ENCODE measurements around the gene APOBEC2. TPM values are rescaled to one million over a fixed set of nuclear protein-coding genes. Genes with fewer than 3 reads are reported as not detected.

Gene APOBEC2
- total and polyA plus RNA-seq, 2 of the 13 experiments (the other 11 are each of a cell fraction or from before 2014, with no cell fraction given): 0.09 TPM; not detected in 1

GRCh38 chr6:41042226-41043055, 10.6 kb upstream of the APOBEC2 start, which contains the start of gene TSPO2:
Gene TSPO2, plus strand, starts transcription at chr6:41042467. Its CDS starts 519 bp downstream, at chr6:41042986.
- Histone ChIP-seq H3K4me2 (ENCODE audit: low read depth, low read length) (no peak within 1 kb of the TSS), H3K27ac (ENCODE audit: extremely low read length, insufficient read depth, low read length) (no peak within 1 kb of the TSS), H3K79me2 (ENCODE audit: insufficient read depth, low read length) (no peaks in the 10 kb centered on the region), H3K4me3 (replicated peaks in 1 of 3; ENCODE audit: insufficient read depth in 1 of 3, low read depth in 2 of 3, low read length in 3 of 3) (no peak within 1 kb of the TSS), H3K36me3 (replicated peaks in 1 of 2; ENCODE audit: control insufficient read depth in 1 of 2, insufficient read depth in 2 of 2, low read length in 2 of 2) (no peaks in the 10 kb centered on the region), H4K20me1 (ENCODE audit: insufficient read depth, low read length) (no peaks in the 10 kb centered on the region), H3K9me3 (ENCODE audit: low read length) (no peaks in the 10 kb centered on the region), H2AFZ (ENCODE audit: low read length) (no peak within 1 kb of the TSS), H3K4me1 (ENCODE audit: insufficient read depth, low read length) (peaks cover 80% of the 10 kb centered on the region), H3K27me3 (ENCODE audit: control insufficient read depth in 1 of 2, insufficient read depth in 2 of 2, low read length in 2 of 2) (no peaks in the 10 kb centered on the region), H3K9ac (ENCODE audit: insufficient read depth, low read depth, low read length) (no peak within 1 kb of the TSS)
- 96% methylated on average over 10 of the region's 10 CpGs for WGBS (ENCODE audit: low lambda C conversion rate)
- no peak for FAIRE-seq
- no TSS peak for BruUV-seq (replicated peaks)
- TF ChIP-seq EHMT2 (IDR thresholded peaks at IDR 0.05; ENCODE audit: borderline replicate concordance, low read depth, low read length) (no peak), NFYC (CRISPR knock-in tag; IDR thresholded peaks at IDR 0.05) (no peak), MYNN (CRISPR knock-in tag; IDR thresholded peaks at IDR 0.05; ENCODE audit: low read depth) (no peak)
- TF ChIP-seq, protein P1, sequence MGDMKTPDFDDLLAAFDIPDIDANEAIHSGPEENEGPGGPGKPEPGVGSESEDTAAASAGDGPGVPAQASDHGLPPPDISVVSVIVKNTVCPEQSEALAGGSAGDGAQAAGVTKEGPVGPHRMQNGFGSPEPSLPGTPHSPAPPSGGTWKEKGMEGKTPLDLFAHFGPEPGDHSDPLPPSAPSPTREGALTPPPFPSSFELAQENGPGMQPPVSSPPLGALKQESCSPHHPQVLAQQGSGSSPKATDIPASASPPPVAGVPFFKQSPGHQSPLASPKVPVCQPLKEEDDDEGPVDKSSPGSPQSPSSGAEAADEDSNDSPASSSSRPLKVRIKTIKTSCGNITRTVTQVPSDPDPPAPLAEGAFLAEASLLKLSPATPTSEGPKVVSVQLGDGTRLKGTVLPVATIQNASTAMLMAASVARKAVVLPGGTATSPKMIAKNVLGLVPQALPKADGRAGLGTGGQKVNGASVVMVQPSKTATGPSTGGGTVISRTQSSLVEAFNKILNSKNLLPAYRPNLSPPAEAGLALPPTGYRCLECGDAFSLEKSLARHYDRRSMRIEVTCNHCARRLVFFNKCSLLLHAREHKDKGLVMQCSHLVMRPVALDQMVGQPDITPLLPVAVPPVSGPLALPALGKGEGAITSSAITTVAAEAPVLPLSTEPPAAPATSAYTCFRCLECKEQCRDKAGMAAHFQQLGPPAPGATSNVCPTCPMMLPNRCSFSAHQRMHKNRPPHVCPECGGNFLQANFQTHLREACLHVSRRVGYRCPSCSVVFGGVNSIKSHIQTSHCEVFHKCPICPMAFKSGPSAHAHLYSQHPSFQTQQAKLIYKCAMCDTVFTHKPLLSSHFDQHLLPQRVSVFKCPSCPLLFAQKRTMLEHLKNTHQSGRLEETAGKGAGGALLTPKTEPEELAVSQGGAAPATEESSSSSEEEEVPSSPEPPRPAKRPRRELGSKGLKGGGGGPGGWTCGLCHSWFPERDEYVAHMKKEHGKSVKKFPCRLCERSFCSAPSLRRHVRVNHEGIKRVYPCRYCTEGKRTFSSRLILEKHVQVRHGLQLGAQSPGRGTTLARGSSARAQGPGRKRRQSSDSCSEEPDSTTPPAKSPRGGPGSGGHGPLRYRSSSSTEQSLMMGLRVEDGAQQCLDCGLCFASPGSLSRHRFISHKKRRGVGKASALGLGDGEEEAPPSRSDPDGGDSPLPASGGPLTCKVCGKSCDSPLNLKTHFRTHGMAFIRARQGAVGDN (CRISPR knock-in tag; IDR thresholded peaks at IDR 0.05): peak; percentile 29; the same call in 1 of the 2 replicates
- intact Hi-C loops (cut with micrococcal nuclease; ENCODE audit: unreplicated experiment) (loop anchor here (5.0 kb wide), 1 partner anchor 45 kb away; no protein-coding TSS in a partner anchor), in situ Hi-C loops (cut with HindIII; ENCODE audit: extremely low pct_ligation_motif_present, low pct_unique_long_range_greater_than_20kb) (loop anchor here (25.0 kb wide), 1 partner anchor 705 kb away; no protein-coding TSS in a partner anchor)
- DNase-seq (ENCODE audit: low spot score): no peak
- ChIA-PET CTCF (ENCODE audit: low intra/inter-chr PET ratio, low total read pairs) (no interaction called here), POLR2A (interaction anchor here (1.3 to 4.2 kb wide), 3 partner anchors 13 to 30 kb away, joined by 4 to 59 read pairs (median 6); partner anchors contain the start of genes APOBEC2, NFYA and OARD1)
- no peak for ATAC-seq
